Measurements from ENCODE around the gene PPP1R12B.
"Not testable (repeated sequence)": the region's sequence is repeated elsewhere in the genome, so short reads cannot be mapped to it uniquely, and the experiment has no call there.

The PPP1R12B gene

GRCh38 chr1:202349206-202349928, 868 bp downstream of the PPP1R12B start:
- peak; percentile 60 for DNase-seq

- DNase-seq = no peak
Observed at GRCh38 chr1:202351725-202352124, 3.2 kb downstream of the PPP1R12B start.

- DNase-seq = not testable (repeated sequence)
Observed at GRCh38 chr1:202352583-202353197, 4.2 kb downstream of the PPP1R12B start.

GRCh38 chr1:202355944-202356553, 7.5 kb downstream of the PPP1R12B start:
- DNase-seq = no peak

GRCh38 chr1:202357506-202357905, 9.0 kb downstream of the PPP1R12B start:
- DNase-seq = no peak

GRCh38 chr1:202361224-202361623, 12.7 kb downstream of the PPP1R12B start:
- no peak for DNase-seq

- no peak for DNase-seq
Observed at GRCh38 chr1:202361701-202362100, 13.2 kb downstream of the PPP1R12B start.

- DNase-seq = no peak
Observed at GRCh38 chr1:202362212-202362611, 13.7 kb downstream of the PPP1R12B start.

- DNase-seq = no peak
Observed at GRCh38 chr1:202365092-202365815, 16.8 kb downstream of the PPP1R12B start.

- DNase-seq = no peak
Observed at GRCh38 chr1:202367271-202367670, 18.8 kb downstream of the PPP1R12B start.

GRCh38 chr1:202370906-202371305, 22.4 kb downstream of the PPP1R12B start:
- DNase-seq = not testable (repeated sequence)

- no peak for DNase-seq
Observed at GRCh38 chr1:202374099-202374498, 25.6 kb downstream of the PPP1R12B start.

GRCh38 chr1:202375175-202375574, 26.7 kb downstream of the PPP1R12B start:
- DNase-seq = not testable (repeated sequence)

GRCh38 chr1:202376247-202376646, 27.7 kb downstream of the PPP1R12B start:
- DNase-seq = no peak

GRCh38 chr1:202379884-202380529, 31.5 kb downstream of the PPP1R12B start:
- DNase-seq = not testable (repeated sequence)

- DNase-seq = not testable (repeated sequence)
Observed at GRCh38 chr1:202380535-202380934, 32.0 kb downstream of the PPP1R12B start.

- DNase-seq = not testable (repeated sequence)
Observed at GRCh38 chr1:202381867-202382266, 33.4 kb downstream of the PPP1R12B start.

- DNase-seq = not testable (repeated sequence)
Observed at GRCh38 chr1:202395831-202396230, 47.3 kb downstream of the PPP1R12B start.

GRCh38 chr1:202397256-202397655, 48.8 kb downstream of the PPP1R12B start:
- no peak for DNase-seq

- DNase-seq = not testable (repeated sequence)
Observed at GRCh38 chr1:202398439-202398838, 49.9 kb downstream of the PPP1R12B start.

- DNase-seq = not testable (repeated sequence)
Observed at GRCh38 chr1:202401771-202402170, 53.3 kb downstream of the PPP1R12B start.

GRCh38 chr1:202403381-202403780, 54.9 kb downstream of the PPP1R12B start:
- peak; percentile 20 for DNase-seq

- DNase-seq = no peak
Observed at GRCh38 chr1:202405928-202406327, 57.4 kb downstream of the PPP1R12B start.
